Neuronal stem cell (in vitro differentiated cells): ENCODE results near the gene CDC27.
"Not testable (repeated sequence)": the region's sequence is repeated elsewhere in the genome, so short reads cannot be mapped to it uniquely, and the experiment has no call there.

Experiments used
- DNase-seq: peaks from one replicate; pipeline ENCODE4 v3.0.0-alpha.2; 2013; ENCODE audit warnings: low spot score
- H2AFZ ChIP-seq: one replicate; pipeline ENCODE4 v1.6.1; 2013; ENCODE audit warnings: mild to moderate bottlenecking, low read length, inconsistent platforms
- H2AK5ac ChIP-seq: 2 replicates; pipeline ENCODE4 v1.6.1; 2013; ENCODE audit warnings: low read depth, mild to moderate bottlenecking, inconsistent platforms, low read length, moderate library complexity, mixed read lengths
- H2BK120ac ChIP-seq: 2 replicates; pipeline ENCODE4 v1.6.1; 2013; ENCODE audit warnings: low read depth, mild to moderate bottlenecking, inconsistent platforms, low read length, moderate library complexity, mixed read lengths
- H2BK12ac ChIP-seq: one replicate; pipeline ENCODE4 v1.6.1; 2013; ENCODE audit warnings: low read length, inconsistent platforms
- H2BK15ac ChIP-seq: 2 replicates; pipeline ENCODE4 v1.6.1; 2013; ENCODE audit warnings: mild to moderate bottlenecking, low read length, inconsistent platforms, mixed read lengths
- H2BK5ac ChIP-seq: one replicate; pipeline ENCODE4 v1.6.1; 2013; ENCODE audit warnings: inconsistent platforms, mild to moderate bottlenecking, low read length, moderate library complexity
- H3K14ac ChIP-seq: one replicate; pipeline ENCODE4 v1.6.1; 2013; ENCODE audit warnings: low read length, inconsistent platforms
- H3K18ac ChIP-seq: 2 replicates; pipeline ENCODE4 v1.6.1; 2013; ENCODE audit warnings: low read length, inconsistent platforms
- H3K23ac ChIP-seq: 2 replicates; pipeline ENCODE4 v1.6.1; 2013; ENCODE audit warnings: low read depth, mild to moderate bottlenecking, mixed read lengths, low read length, inconsistent platforms; ENCODE audit not compliant: poor library complexity
- H3K27ac ChIP-seq: replicated peaks from 3 replicates; pipeline ENCODE4 v1.5.1; 2013; ENCODE audit warnings: low read length, inconsistent platforms
- H3K27me3 ChIP-seq, 3 experiments: 2 replicates each; pipeline ENCODE4 v1.6.1; 2013; ENCODE audit warnings: low read length in 3 of 3, mild to moderate bottlenecking in 2 of 3, inconsistent platforms in 1 of 3, low read depth in 1 of 3, mixed read lengths in 1 of 3, moderate library complexity in 1 of 3; ENCODE audit not compliant: control insufficient read depth in 3 of 3, insufficient read depth in 3 of 3
- H3K36me3 ChIP-seq, 2 donors: replicated peaks in 1 of 2; 2 replicates each; pipeline ENCODE4 v1.6.1; 2013; ENCODE audit warnings: low read length in 2 of 2; ENCODE audit not compliant: control insufficient read depth in 2 of 2, insufficient read depth in 2 of 2
- H3K4ac ChIP-seq: 2 replicates; pipeline ENCODE4 v1.6.1; 2013; ENCODE audit warnings: inconsistent platforms, mild to moderate bottlenecking, low read length, moderate library complexity
- H3K4me1 ChIP-seq, 2 donors: 1 replicate in 1 of 2; 2 replicates in 1 of 2; pipeline ENCODE4 v1.6.1; 2013; ENCODE audit warnings: low read length in 2 of 2, low read depth in 1 of 2; ENCODE audit not compliant: control insufficient read depth in 2 of 2, insufficient read depth in 1 of 2
- H3K4me2 ChIP-seq: one replicate; pipeline ENCODE4 v1.6.1; 2013; ENCODE audit warnings: mild to moderate bottlenecking, low read length, inconsistent platforms; ENCODE audit not compliant: insufficient read depth, poor library complexity, severe bottlenecking
- H3K4me3 ChIP-seq, 2 donors: 2 replicates each; pipeline ENCODE4 v1.5.1; 2013; ENCODE audit warnings: low read length in 2 of 2, mild to moderate bottlenecking in 2 of 2, inconsistent platforms in 1 of 2, moderate library complexity in 1 of 2
- H3K79me1 ChIP-seq: one replicate; pipeline ENCODE4 v1.6.1; 2013; ENCODE audit warnings: low read depth, mild to moderate bottlenecking, inconsistent platforms, low read length, moderate library complexity
- H3K9ac ChIP-seq: one replicate; pipeline ENCODE4 v1.6.1; 2013; ENCODE audit warnings: mild to moderate bottlenecking, low read depth, low read length, inconsistent platforms; ENCODE audit not compliant: poor library complexity
- H3K9me3 ChIP-seq, 2 donors: replicated peaks in 1 of 2; 2 replicates each; pipeline versions ENCODE3 to v1.6.1; 2013; ENCODE audit warnings: low read length in 2 of 2, mild to moderate bottlenecking in 2 of 2, inconsistent platforms in 1 of 2, low read depth in 1 of 2, mixed read lengths in 1 of 2, moderate library complexity in 1 of 2; ENCODE audit not compliant: control insufficient read depth in 2 of 2, insufficient read depth in 1 of 2
- H4K8ac ChIP-seq: one replicate; pipeline ENCODE4 v1.6.1; 2013; ENCODE audit warnings: low read depth, mild to moderate bottlenecking, inconsistent platforms, low read length, moderate library complexity
- H4K91ac ChIP-seq: one replicate; pipeline ENCODE4 v1.6.1; 2013; ENCODE audit warnings: low read length, low read depth, mild to moderate bottlenecking, inconsistent platforms; ENCODE audit not compliant: poor library complexity
- WGBS, 2 donors: extraction: QIAGEN DNeasy Blood & Tissue Kit; methylation state at CpG; one replicate each; pipeline ENCODE4 v1.1.7; 2013; ENCODE audit warnings: missing lambda C conversion rate in 2 of 2, mixed read lengths in 1 of 2; ENCODE audit not compliant: insufficient read length in 2 of 2, insufficient replicate concordance in 1 of 2; ENCODE audit errors: extremely low coverage in 2 of 2; 5-methylcytosine and 5-hydroxymethylcytosine counted together

The CDC27 gene

DNA sequence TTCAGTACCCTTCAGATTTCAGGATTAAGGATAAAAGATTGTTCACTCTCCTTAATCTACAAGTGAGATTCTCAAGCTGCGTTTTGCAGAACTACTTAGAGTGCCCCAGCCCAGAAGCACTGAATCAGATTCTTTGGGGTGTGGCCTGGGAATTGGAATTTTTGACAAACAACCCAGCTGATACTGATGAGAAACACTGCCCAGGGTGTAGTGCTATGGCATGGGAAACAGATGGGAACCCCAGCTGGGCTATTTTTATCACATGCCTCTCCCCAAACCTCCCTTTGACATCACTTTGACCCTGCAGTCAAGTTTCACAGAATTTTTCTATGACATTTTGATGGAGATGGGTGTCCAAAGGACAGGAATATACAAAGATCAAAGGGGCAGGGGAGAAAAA, 83.8 kb downstream of the CDC27 start:
- not testable (repeated sequence) for H3K27me3 ChIP-seq, H4K91ac ChIP-seq, H3K23ac ChIP-seq, H2BK5ac ChIP-seq, H3K4me1 ChIP-seq, H2BK120ac ChIP-seq, H3K27ac ChIP-seq, H3K4me2 ChIP-seq, H3K36me3 ChIP-seq, H3K79me1 ChIP-seq, H3K9me3 ChIP-seq, H2AFZ ChIP-seq, H2BK12ac ChIP-seq, H3K18ac ChIP-seq, H3K14ac ChIP-seq, H2AK5ac ChIP-seq, DNase-seq, H3K4me3 ChIP-seq, H3K4ac ChIP-seq, H4K8ac ChIP-seq, H3K9ac ChIP-seq, H2BK15ac ChIP-seq
- WGBS, 2 donors: no CpG with 5 or more reads among the region's 1 CpG

DNA sequence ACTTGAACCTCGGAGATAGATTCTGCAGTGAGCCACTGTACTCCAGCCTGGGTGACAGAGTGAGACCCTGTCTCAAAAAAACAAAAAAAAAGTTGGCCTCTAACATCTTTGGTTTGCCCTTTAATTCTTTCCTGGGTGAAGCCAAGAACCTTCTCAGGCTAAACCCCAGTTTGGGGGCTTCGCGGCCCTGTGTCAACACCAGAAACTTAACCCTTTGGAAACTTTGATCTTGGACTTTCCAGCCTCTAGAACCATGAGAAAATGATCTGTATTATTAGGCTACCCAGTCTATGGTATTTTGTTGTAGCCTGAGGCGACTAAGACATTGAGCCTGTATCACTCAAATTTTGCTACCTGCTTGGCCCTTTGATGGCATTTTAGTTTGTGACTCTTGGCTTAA, 86.2 kb downstream of the CDC27 start:
- Histone ChIP-seq H3K14ac (no peak overlapping the region), H3K27me3 (no peaks in the 10 kb centered on the region), H3K36me3 (peaks cover 0 to 2% of the 10 kb centered on the region in 2 donors), H2BK120ac (no peak overlapping the region), H3K4ac (no peak overlapping the region), H3K27ac (no peak overlapping the region), H2AK5ac (no peak overlapping the region), H4K91ac (no peak overlapping the region), H4K8ac (no peak overlapping the region), H3K23ac (no peak overlapping the region), H2BK15ac (no peak overlapping the region), H2BK5ac (no peak overlapping the region), H2AFZ (no peak overlapping the region), H3K4me2 (no peak overlapping the region), H3K79me1 (no peaks in the 10 kb centered on the region), H3K9me3 (no peaks in the 10 kb centered on the region), H3K4me1 (peaks cover 0 to 1% of the 10 kb centered on the region in 2 donors), H3K18ac (no peak overlapping the region), H2BK12ac (no peak overlapping the region), H3K4me3 (no peak overlapping the region), H3K9ac (no peak overlapping the region)
- no peak for DNase-seq
- WGBS, 2 donors: no CpG with 5 or more reads among the region's 4 CpGs

GRCh38 chr17:47099987-47100711, 88.9 kb downstream of the CDC27 start:
- Histone ChIP-seq H3K4ac (peak overlapping the region; percentile 84), H3K36me3 (peaks cover 2 to 12% of the 10 kb centered on the region in 2 donors), H3K18ac (peak overlapping the region; percentile 97), H2BK15ac (no peak overlapping the region), H4K91ac (no peak overlapping the region), H2BK120ac (no peak overlapping the region), H3K23ac (no peak overlapping the region), H3K4me1 (peaks cover 0 to 1% of the 10 kb centered on the region in 2 donors), H3K14ac (peak overlapping the region; percentile 21), H2BK12ac (peak overlapping the region; percentile 58), H4K8ac (peak overlapping the region; percentile 43), H3K79me1 (peaks cover 1% of the 10 kb centered on the region), H2BK5ac (no peak overlapping the region), H3K27me3 (no peaks in the 10 kb centered on the region), H3K4me2 (peak overlapping the region; percentile 48), H2AK5ac (no peak overlapping the region), H3K9ac (peak overlapping the region; percentile 90), H3K4me3 (peak overlapping the region; percentile 73 to 98), H2AFZ (peak overlapping the region; percentile 95), H3K27ac (peak overlapping the region; percentile 31), H3K9me3 (no peaks in the 10 kb centered on the region)
- WGBS, 2 donors: no CpG with 5 or more reads among the region's 42 CpGs
- peak; percentile 84 for DNase-seq

GRCh38 chr17:47099451-47099986, 89.6 kb downstream of the CDC27 start:
- Histone ChIP-seq H2AK5ac (no peak overlapping the region), H4K91ac (no peak overlapping the region), H3K36me3 (peaks cover 2 to 12% of the 10 kb centered on the region in 2 donors), H3K4me2 (peak overlapping the region; percentile 54), H2BK15ac (no peak overlapping the region), H3K9ac (peak overlapping the region; percentile 90), H3K18ac (no peak overlapping the region), H3K27me3 (no peaks in the 10 kb centered on the region), H3K4me3 (peak overlapping the region; percentile 73 to 98), H4K8ac (no peak overlapping the region), H2BK5ac (no peak overlapping the region), H3K4me1 (peaks cover 0 to 1% of the 10 kb centered on the region in 2 donors), H2BK12ac (no peak overlapping the region), H3K27ac (no peak overlapping the region), H3K9me3 (no peaks in the 10 kb centered on the region), H3K23ac (no peak overlapping the region), H2BK120ac (no peak overlapping the region), H3K79me1 (peaks cover 1% of the 10 kb centered on the region), H2AFZ (peak overlapping the region; percentile 95), H3K4ac (peak overlapping the region; percentile 84), H3K14ac (no peak overlapping the region)
- no peak for DNase-seq
- WGBS, 2 donors: no CpG with 5 or more reads among the region's 22 CpGs
